MM.1S (cell line): Measurements from ENCODE around the gene NGRN.
"Not testable (repeated sequence)": the region's sequence is repeated elsewhere in the genome, so short reads cannot be mapped to it uniquely, and the experiment has no call there.

ENCODE experiments used
- DNase-seq: peaks from one replicate; pipeline ENCODE4 v3.0.0-alpha.2; 2015
- H2AFZ ChIP-seq: fragments of 300-600 bp; sonication (generic); 2 replicates; pipeline ENCODE4 v1.6.0; 2016; ENCODE audit warnings: antibody characterized with exemption, low read length
- H3F3A ChIP-seq: fragments of 300-600 bp; sonication (generic); 2 replicates; pipeline ENCODE4 v1.6.1; 2016; ENCODE audit warnings: mild to moderate bottlenecking, antibody characterized with exemption, low read length, moderate library complexity, mixed read lengths; ENCODE audit not compliant: insufficient read depth
- H3K27ac ChIP-seq: fragments of 300-600 bp; sonication (generic); 2 replicates; pipeline ENCODE4 v1.5.1; 2016; ENCODE audit warnings: mild to moderate bottlenecking, low read length
- H3K27me3 ChIP-seq: fragments of 300-600 bp; sonication (generic); replicated peaks from 2 replicates; pipeline ENCODE4 v1.6.0; 2016; ENCODE audit warnings: low read length; ENCODE audit not compliant: insufficient read depth
- H3K36me3 ChIP-seq: fragments of 300-600 bp; sonication (generic); replicated peaks from 2 replicates; pipeline ENCODE4 v1.6.1; 2016; ENCODE audit warnings: mild to moderate bottlenecking, low read length, mixed read lengths; ENCODE audit not compliant: insufficient read depth
- H3K4me1 ChIP-seq: fragments of 300-600 bp; sonication (generic); 2 replicates; pipeline ENCODE4 v1.6.1; 2016; ENCODE audit warnings: low read length, mixed read lengths
- H3K4me2 ChIP-seq: fragments of 300-600 bp; sonication (generic); 2 replicates; pipeline ENCODE4 v1.6.0; 2016; ENCODE audit warnings: low read depth, low read length
- H3K4me3 ChIP-seq: fragments of 300-600 bp; sonication (generic); 2 replicates; pipeline ENCODE4 v1.5.1; 2016; ENCODE audit warnings: low read length, mixed read lengths
- H3K79me2 ChIP-seq: fragments of 300-600 bp; sonication (generic); 2 replicates; pipeline ENCODE4 v1.6.1; 2016; ENCODE audit warnings: mixed run types, low read length, mixed read lengths
- H3K9ac ChIP-seq: fragments of 300-600 bp; sonication (generic); 2 replicates; pipeline ENCODE4 v1.6.1; 2016; ENCODE audit warnings: low read length, mixed read lengths
- H3K9me2 ChIP-seq: fragments of 300-600 bp; sonication (generic); replicated peaks from 2 replicates; pipeline ENCODE4 v1.6.1; 2016; ENCODE audit warnings: mild to moderate bottlenecking, low read length, mixed read lengths; ENCODE audit not compliant: insufficient read depth
- H3K9me3 ChIP-seq: fragments of 300-600 bp; sonication (generic); replicated peaks from 2 replicates; pipeline ENCODE4 v1.6.1; 2016; ENCODE audit warnings: mild to moderate bottlenecking, low read length, mixed read lengths; ENCODE audit not compliant: insufficient read depth
- H4K20me1 ChIP-seq: fragments of 300-600 bp; sonication (generic); 2 replicates; pipeline ENCODE4 v1.6.1; 2016; ENCODE audit warnings: mild to moderate bottlenecking, low read length, moderate library complexity, mixed read lengths; ENCODE audit not compliant: insufficient read depth
- EZH2 ChIP-seq: fragments of 300-600 bp; sonication (generic); optimal IDR thresholded peaks from 2 replicates; pipeline ENCODE3; 2017; ENCODE audit warnings: low read depth, mild to moderate bottlenecking, antibody characterized with exemption, low read length, mixed read lengths
- EZH2phosphoT487 ChIP-seq: fragments of 300-600 bp; sonication (generic); IDR thresholded peaks from 2 replicates; pipeline ENCODE4 v1.6.1; 2018; ENCODE audit warnings: antibody characterized with exemption, low read length
- TF ChIP-seq, protein P1 (sequence below): fragments of 300-600 bp; sonication (generic); IDR thresholded peaks from 2 replicates; pipeline ENCODE4 v1.5.1; 2016; ENCODE audit warnings: antibody characterized with exemption, low read length, mixed read lengths

NGRN gene

DNA sequence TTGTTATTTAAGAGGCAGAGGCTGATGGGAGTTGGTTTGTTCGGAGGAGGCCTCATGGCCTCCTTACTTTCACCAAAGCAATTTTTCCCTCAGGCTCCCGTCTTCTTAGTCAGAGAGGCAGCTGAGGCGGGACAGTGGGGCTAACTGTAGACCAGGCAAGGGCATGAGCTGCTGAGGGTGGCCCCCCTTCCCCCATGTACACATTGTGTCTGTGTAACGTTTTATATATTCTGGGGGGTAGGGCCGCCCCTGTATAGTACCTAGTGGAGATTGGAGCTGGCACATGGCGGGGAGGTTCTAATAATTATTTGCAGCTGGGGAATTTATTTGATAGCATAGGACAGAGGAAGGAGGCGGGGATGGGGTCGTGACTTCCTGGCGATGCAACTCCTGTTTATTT is 35.1 kb downstream of the NGRN start:
- Histone ChIP-seq H3K9ac (no peak overlapping the region), H3K9me2 (no peaks in the 10 kb centered on the region), H3K4me3 (no peak overlapping the region), H3K79me2 (no peaks in the 10 kb centered on the region), H2AFZ (no peak overlapping the region), H3K27ac (no peak overlapping the region), H3K9me3 (no peaks in the 10 kb centered on the region), H3K4me2 (no peak overlapping the region), H3K4me1 (peaks cover 5% of the 10 kb centered on the region; the same call in 1 of the 2 replicates), H3K27me3 (peaks cover 5% of the 10 kb centered on the region), H3F3A (peaks cover 12% of the 10 kb centered on the region), H4K20me1 (no peaks in the 10 kb centered on the region), H3K36me3 (no peaks in the 10 kb centered on the region)
- DNase-seq = no peak
- TF ChIP-seq, protein P1, sequence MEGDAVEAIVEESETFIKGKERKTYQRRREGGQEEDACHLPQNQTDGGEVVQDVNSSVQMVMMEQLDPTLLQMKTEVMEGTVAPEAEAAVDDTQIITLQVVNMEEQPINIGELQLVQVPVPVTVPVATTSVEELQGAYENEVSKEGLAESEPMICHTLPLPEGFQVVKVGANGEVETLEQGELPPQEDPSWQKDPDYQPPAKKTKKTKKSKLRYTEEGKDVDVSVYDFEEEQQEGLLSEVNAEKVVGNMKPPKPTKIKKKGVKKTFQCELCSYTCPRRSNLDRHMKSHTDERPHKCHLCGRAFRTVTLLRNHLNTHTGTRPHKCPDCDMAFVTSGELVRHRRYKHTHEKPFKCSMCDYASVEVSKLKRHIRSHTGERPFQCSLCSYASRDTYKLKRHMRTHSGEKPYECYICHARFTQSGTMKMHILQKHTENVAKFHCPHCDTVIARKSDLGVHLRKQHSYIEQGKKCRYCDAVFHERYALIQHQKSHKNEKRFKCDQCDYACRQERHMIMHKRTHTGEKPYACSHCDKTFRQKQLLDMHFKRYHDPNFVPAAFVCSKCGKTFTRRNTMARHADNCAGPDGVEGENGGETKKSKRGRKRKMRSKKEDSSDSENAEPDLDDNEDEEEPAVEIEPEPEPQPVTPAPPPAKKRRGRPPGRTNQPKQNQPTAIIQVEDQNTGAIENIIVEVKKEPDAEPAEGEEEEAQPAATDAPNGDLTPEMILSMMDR = no peak
- TF ChIP-seq EZH2phosphoT487 (no peak), EZH2 (no peak)

DNA sequence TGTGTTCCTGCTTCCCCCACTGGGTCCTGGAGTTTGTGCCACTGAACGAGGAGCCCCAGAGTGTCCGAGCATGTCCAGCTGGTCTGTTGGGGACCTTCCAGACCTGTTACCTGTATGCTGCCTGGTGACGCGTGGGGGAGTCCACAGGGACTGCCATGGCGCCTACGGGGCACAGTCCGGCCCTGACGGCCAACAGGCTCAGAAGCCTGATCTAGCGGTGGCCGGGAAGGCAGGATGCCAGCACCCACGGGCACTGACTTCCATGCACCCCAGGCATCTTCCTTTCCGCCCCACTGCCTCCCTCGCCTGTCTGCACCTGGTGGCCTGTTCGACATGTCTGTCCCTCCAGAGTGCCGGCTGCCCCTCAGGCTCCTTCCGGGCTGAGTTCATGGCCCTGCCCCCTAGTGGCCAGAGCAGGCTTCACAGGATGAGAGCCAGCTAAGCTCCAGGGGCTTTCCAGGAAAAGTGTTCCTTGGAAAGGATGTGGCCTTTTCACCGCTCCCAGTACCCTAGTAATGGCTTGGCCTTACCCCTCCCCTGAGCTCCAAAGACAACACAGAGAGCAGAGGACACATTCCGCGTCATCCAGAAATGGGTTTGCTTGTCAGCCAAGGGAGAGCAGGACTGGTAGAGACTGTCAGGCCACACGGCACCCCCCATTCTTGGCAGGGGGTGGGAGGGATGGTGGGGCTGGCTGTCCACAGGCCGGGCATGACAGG is 35.7 kb downstream of the NGRN start:
- H3K9me2 ChIP-seq = no peaks in the 10 kb centered on the region
- peak; percentile 52 for DNase-seq
- TF ChIP-seq EZH2 = no peak
- TF ChIP-seq, protein P1 = peak; percentile 93
- H3K4me2 ChIP-seq = peak overlapping the region; percentile 23; the same call in 1 of the 2 replicates
- no peaks in the 10 kb centered on the region for H3K79me2 ChIP-seq
- H3K36me3 ChIP-seq = no peaks in the 10 kb centered on the region
- no peaks in the 10 kb centered on the region for H4K20me1 ChIP-seq
- H3K27ac ChIP-seq = no peak overlapping the region
- H3K4me1 ChIP-seq = peaks cover 5% of the 10 kb centered on the region; the same call in 1 of the 2 replicates
- H3K4me3 ChIP-seq = no peak overlapping the region
- H3K9me3 ChIP-seq = no peaks in the 10 kb centered on the region
- 0 out of 2 replicates have a peak overlapping the region, but pooled peaks have one; percentile 3 for H2AFZ ChIP-seq
- H3F3A ChIP-seq = peaks cover 12% of the 10 kb centered on the region
- no peaks in the 10 kb centered on the region; the same call in 1 of the 2 replicates for H3K27me3 ChIP-seq
- H3K9ac ChIP-seq = no peak overlapping the region

DNA sequence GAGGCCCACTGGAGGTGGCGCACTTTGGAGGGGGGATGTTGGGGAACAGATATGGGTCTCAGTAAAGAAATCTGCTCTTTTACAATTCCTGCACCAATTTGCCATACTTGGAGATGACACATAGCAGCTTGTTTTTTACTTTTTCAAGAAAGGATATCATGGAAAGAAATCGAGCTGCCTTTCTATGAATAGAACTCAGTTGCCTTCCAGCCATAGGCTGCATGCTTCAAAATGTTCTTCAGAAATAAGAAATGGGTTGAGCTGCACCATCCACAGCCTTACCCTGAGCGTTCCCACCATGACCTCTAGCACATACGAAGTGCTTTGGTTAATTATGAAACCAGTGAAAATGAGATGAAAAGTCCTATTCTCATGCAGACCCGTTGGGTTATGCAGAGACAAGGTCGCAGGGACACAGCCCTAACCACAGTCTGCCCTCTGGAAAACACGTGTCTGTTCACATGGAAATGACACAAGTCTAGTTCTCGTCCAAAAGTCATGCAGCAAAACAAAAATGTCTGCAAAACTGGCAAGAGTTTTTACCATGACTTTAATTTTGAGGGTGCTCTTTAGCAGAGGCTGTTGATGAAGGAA is 36.3 kb downstream of the NGRN start:
- Histone ChIP-seq H2AFZ (no peak overlapping the region), H3K4me1 (no peaks in the 10 kb centered on the region), H3K36me3 (no peaks in the 10 kb centered on the region), H3K79me2 (no peaks in the 10 kb centered on the region), H3K9me3 (no peaks in the 10 kb centered on the region), H4K20me1 (no peaks in the 10 kb centered on the region), H3K9ac (no peak overlapping the region), H3K9me2 (no peaks in the 10 kb centered on the region), H3F3A (peaks cover 9% of the 10 kb centered on the region), H3K27me3 (no peaks in the 10 kb centered on the region; the same call in 1 of the 2 replicates), H3K4me2 (no peak overlapping the region), H3K27ac (no peak overlapping the region), H3K4me3 (no peak overlapping the region)
- TF ChIP-seq, protein P1 = no peak
- TF ChIP-seq EZH2phosphoT487 = no peak
- TF ChIP-seq EZH2 = no peak
- no peak for DNase-seq

DNA sequence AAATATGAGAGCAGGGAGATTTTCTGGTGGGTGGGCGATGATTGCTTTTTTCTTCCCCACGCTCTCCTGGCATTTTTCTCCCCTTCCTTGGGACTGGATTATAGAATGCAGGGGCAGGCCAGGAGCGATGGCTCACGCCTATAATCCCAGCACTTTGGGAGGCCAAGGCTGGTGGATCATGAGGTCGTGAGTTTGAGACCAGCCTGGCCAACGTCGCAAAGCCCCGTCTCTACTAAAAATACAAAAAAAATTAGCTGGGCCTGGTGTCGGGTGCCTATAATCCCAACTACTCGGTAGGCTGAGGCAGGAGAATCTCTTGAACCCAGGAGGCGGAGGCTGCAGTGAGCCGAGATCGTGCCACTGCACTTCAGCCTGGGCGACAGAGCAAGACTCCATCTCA is 39.9 kb downstream of the NGRN start:
- H3K27me3 ChIP-seq, H3K9me2 ChIP-seq, H3K9me3 ChIP-seq, H3K4me2 ChIP-seq, DNase-seq, H3K4me1 ChIP-seq, H3K36me3 ChIP-seq, H3K27ac ChIP-seq, H3F3A ChIP-seq, H3K4me3 ChIP-seq, H2AFZ ChIP-seq, H3K9ac ChIP-seq, H4K20me1 ChIP-seq, H3K79me2 ChIP-seq: not testable (repeated sequence)
